Endothelial cell (in vitro differentiated cells): ENCODE data around the gene MPEG1. TPM values are rescaled to one million over a fixed set of nuclear protein-coding genes. Genes with fewer than 3 reads are reported as not detected.

Source experiments
- DNase-seq: peaks from one replicate; pipeline ENCODE4 v3.0.0; 2021; ENCODE audit warnings: low spot score
- H3K27ac Mint-ChIP-seq: one replicate; pipeline ENCODE4 v1.8.0; 2021; ENCODE audit warnings: mixed read lengths, inconsistent platforms; ENCODE audit not compliant: unreplicated experiment
- H3K27me3 Mint-ChIP-seq: one replicate; pipeline ENCODE4 v1.8.0; 2021; ENCODE audit warnings: mild to moderate bottlenecking, moderate library complexity, mixed read lengths, inconsistent platforms; ENCODE audit not compliant: unreplicated experiment
- H3K36me3 Mint-ChIP-seq: one replicate; pipeline ENCODE4 v1.8.0; 2021; ENCODE audit warnings: mild to moderate bottlenecking, low read depth, mixed read lengths, inconsistent platforms; ENCODE audit not compliant: unreplicated experiment
- H3K4me1 Mint-ChIP-seq: one replicate; pipeline ENCODE4 v1.8.0; 2021; ENCODE audit warnings: mild to moderate bottlenecking, mixed read lengths, inconsistent platforms; ENCODE audit not compliant: unreplicated experiment
- H3K4me3 Mint-ChIP-seq: one replicate; pipeline ENCODE4 v1.8.0; 2021; ENCODE audit warnings: mild to moderate bottlenecking, mixed read lengths, inconsistent platforms; ENCODE audit not compliant: unreplicated experiment
- H3K9me3 Mint-ChIP-seq: one replicate; pipeline ENCODE4 v1.8.0; 2021; ENCODE audit warnings: mixed read lengths, inconsistent platforms; ENCODE audit not compliant: unreplicated experiment
- CTCF ChIP-seq: fragments of 200-600 bp; sonication (generic); IDR thresholded peaks from one replicate; pipeline ENCODE4 v1.5.0; 2021; ENCODE audit warnings: antibody characterized with exemption; ENCODE audit not compliant: unreplicated experiment
- total RNA-seq: library from RNA; stranded (reverse); fragmentation: NEBNext Ultra II Directional; extraction: Animal tissue kit (Norgen Biotek cat#: 25700); gene quantifications from one replicate; pipeline ENCODE4 v1.2.1, GENCODE V29; 2021; ENCODE audit not compliant: unreplicated experiment

The MPEG1 gene
- total RNA-seq, 1 donor from 2014 or later: not detected

GRCh38 chr11:59201353-59201752 is 11.4 kb downstream of the MPEG1 start:
- peak; percentile 44 for TF ChIP-seq CTCF
- H3K9me3 Mint-ChIP-seq: no peaks in the 10 kb centered on the region
- no peak overlapping the region for H3K4me3 Mint-ChIP-seq
- DNase-seq: no peak
- H3K36me3 Mint-ChIP-seq: peaks cover 44% of the 10 kb centered on the region
- no peak overlapping the region for H3K27ac Mint-ChIP-seq
- H3K27me3 Mint-ChIP-seq: peaks cover 3% of the 10 kb centered on the region
- H3K4me1 Mint-ChIP-seq: no peaks in the 10 kb centered on the region

DNA sequence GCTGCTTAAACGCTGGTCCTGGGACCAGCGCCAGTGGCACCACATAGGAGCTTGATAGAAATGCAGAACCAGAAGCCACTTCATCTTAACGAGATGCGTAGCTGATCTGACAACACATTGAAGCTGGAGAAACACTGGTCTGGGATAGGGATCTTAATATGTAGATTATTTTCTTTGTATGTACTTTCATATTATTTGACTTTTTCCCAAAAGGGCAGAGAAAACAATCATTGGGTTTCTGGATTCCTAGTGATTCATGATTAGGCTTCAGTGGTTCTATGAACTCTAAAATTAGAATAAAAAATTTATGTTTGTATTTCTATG is 12.3 kb downstream of the MPEG1 start:
- Mint-ChIP-seq H3K27me3 (peaks cover 3% of the 10 kb centered on the region), H3K4me1 (peaks cover 8% of the 10 kb centered on the region), H3K9me3 (no peaks in the 10 kb centered on the region), H3K27ac (no peak overlapping the region), H3K36me3 (peaks cover 49% of the 10 kb centered on the region), H3K4me3 (no peak overlapping the region)
- no peak for DNase-seq
- no peak for TF ChIP-seq CTCF

- Mint-ChIP-seq H3K9me3 (no peaks in the 10 kb centered on the region), H3K27me3 (peaks cover 3% of the 10 kb centered on the region)
These were observed 12.9 kb downstream of the MPEG1 start for GRCh38 chr11:59199546-59200422.

GRCh38 chr11:59198726-59199125 is 14.0 kb downstream of the MPEG1 start:
- TF ChIP-seq CTCF: no peak
- peaks cover 3% of the 10 kb centered on the region for H3K27me3 Mint-ChIP-seq
- H3K9me3 Mint-ChIP-seq: no peaks in the 10 kb centered on the region
- no peak for DNase-seq
- H3K4me3 Mint-ChIP-seq: no peak overlapping the region
- no peak overlapping the region for H3K27ac Mint-ChIP-seq
- peaks cover 10% of the 10 kb centered on the region for H3K4me1 Mint-ChIP-seq
- H3K36me3 Mint-ChIP-seq: peaks cover 65% of the 10 kb centered on the region

More at GRCh38 chr11:59199546-59200422, 12.9 kb downstream of the MPEG1 start:
- H3K36me3 Mint-ChIP-seq: peaks cover 55% of the 10 kb centered on the region
- TF ChIP-seq CTCF: no peak
- no peak overlapping the region for H3K27ac Mint-ChIP-seq
- DNase-seq: no peak
- peaks cover 10% of the 10 kb centered on the region for H3K4me1 Mint-ChIP-seq
- H3K4me3 Mint-ChIP-seq: no peak overlapping the region

DNA sequence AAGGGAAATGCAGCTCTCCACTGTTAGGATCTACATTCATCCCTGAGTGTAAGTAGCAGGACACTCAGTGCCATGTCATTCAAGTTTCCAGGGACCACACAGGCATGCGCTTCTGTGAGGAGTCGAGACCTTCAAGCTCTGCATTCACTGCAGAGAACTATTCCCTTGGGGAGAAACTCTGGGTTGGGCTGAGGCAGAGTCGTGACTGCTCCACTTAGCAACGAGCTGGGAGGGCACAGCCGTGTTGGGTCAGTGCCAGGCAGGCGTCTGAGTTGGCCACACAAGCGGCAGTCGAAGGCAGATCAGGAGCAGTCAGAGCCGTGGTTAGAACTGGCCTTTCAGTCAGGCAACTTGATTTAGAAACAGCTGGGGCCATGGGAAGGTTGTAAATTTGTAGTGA is 14.7 kb downstream of the MPEG1 start:
- Mint-ChIP-seq H3K9me3 (no peaks in the 10 kb centered on the region), H3K4me3 (no peak overlapping the region), H3K36me3 (peaks cover 71% of the 10 kb centered on the region), H3K27ac (no peak overlapping the region), H3K27me3 (peaks cover 3% of the 10 kb centered on the region), H3K4me1 (peaks cover 10% of the 10 kb centered on the region)
- no peak for TF ChIP-seq CTCF
- no peak for DNase-seq
